Measurements from ENCODE around the gene FNDC1.

The FNDC1 gene

DNA sequence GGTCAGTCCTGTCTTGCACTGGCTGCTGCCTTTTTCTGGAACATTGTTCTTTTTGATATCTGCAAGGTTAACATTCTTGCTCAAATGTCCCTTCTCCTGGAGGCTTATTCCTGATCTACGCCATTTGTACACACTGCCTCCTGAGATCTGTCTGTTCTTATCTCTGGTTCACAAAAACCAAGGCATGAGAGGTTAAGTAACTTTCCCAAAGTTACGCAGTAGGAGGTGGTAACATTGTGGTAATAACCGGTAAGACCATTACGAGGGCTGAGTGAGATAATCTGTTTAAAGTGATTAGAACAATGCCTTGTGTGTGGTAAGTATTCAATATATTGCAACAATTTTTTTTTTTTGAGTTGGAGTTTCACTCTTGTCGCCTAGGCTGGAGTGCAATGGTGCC lies 132.1 kb downstream of the FNDC1 start:
- Histone ChIP-seq H3K9ac (ENCODE audit: low read length) (no peak overlapping the region), H3K36me3 (ENCODE audit: control insufficient read depth in 1 of 2, insufficient read depth in 2 of 2, low read depth in 1 of 2, low read length in 2 of 2) (no peaks in the 10 kb centered on the region), H4K8ac (ENCODE audit: low read length) (no peak overlapping the region), H3K27ac (ENCODE audit: low read length, poor library complexity, severe bottlenecking) (no peak overlapping the region), H2BK15ac (ENCODE audit: low read depth, poor library complexity, severe bottlenecking) (no peak overlapping the region), H3K79me1 (replicated peaks; ENCODE audit: low read length, poor library complexity, severe bottlenecking) (no peaks in the 10 kb centered on the region), H3K27me3 (ENCODE audit: control insufficient read depth in 1 of 2, insufficient read depth in 1 of 2, low read length in 2 of 2) (no peaks in the 10 kb centered on the region), H2BK12ac (ENCODE audit: low read length in 2 of 2) (no peak overlapping the region), H3K14ac (ENCODE audit: low read length in 2 of 2) (no peak overlapping the region), H2AK5ac (ENCODE audit: low read length, severe bottlenecking) (no peak overlapping the region), H3K9me3 (ENCODE audit: control insufficient read depth, low read length) (no peaks in the 10 kb centered on the region), H2AFZ (ENCODE audit: low read depth, low read length) (no peak overlapping the region), H3K23ac (ENCODE audit: low read length in 2 of 2) (no peak overlapping the region), H3K18ac (ENCODE audit: low read depth in 1 of 2, low read length in 2 of 2) (no peak overlapping the region), H3K4me3 (ENCODE audit: insufficient read depth in 1 of 2, low read depth in 1 of 2, low read length in 2 of 2) (no peak overlapping the region), H2BK5ac (ENCODE audit: low read depth, low read length, poor library complexity, severe bottlenecking) (no peak overlapping the region), H4K91ac (ENCODE audit: low read length) (no peak overlapping the region), H3K4me1 (ENCODE audit: control insufficient read depth, insufficient read depth, low read depth, low read length) (no peaks in the 10 kb centered on the region), H3K4ac (ENCODE audit: low read depth in 1 of 2, low read length in 2 of 2) (no peak overlapping the region), H2BK120ac (ENCODE audit: low read depth, low read length) (no peak overlapping the region), H3K4me2 (ENCODE audit: low read length, poor library complexity, severe bottlenecking) (no peak overlapping the region)
- WGBS: 88% methylated on average over 4 of the region's 5 CpGs
- no peak for DNase-seq

DNA sequence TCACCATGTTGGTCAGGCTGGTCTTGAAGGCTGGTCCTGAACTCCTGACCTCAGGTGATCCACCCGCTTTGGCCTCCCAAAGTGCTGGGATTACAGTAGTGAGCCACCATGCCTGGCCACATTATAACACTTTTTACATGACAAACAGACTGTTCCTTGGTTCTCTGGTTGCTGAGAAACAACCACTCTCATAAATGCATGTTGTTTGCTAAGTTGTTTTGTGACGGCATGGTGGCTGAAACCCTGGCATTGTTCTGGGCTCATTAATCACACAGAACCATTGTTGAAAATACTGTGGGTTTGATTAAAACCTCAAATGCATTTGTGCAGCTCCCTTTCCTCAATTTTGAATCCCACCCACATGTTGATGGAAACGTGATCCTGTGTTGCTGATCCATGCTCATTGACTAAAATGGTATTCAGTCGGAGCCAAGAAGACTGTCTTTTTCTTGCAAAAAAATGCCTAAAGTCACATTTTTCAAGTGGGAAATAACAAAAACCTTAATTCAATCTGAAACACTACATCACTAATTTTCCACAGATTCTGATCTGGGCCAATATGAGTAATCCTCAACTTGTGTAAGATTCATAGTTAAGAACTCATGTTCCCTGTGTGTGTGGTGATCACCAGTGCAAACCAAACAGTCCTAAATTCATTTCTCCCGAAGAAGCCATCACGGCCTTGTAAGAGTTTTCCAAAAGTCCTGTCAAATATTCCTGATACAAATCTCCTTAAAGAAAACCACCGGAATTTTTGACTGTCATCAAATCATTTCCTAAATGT lies 132.8 kb downstream of the FNDC1 start:
- no peak overlapping the region for H3K18ac ChIP-seq (ENCODE audit: low read depth in 1 of 2, low read length in 2 of 2)
- H2BK120ac ChIP-seq (ENCODE audit: low read depth, low read length): no peak overlapping the region
- H3K9me3 ChIP-seq (ENCODE audit: control insufficient read depth, low read length): no peaks in the 10 kb centered on the region
- no peak overlapping the region for H3K9ac ChIP-seq (ENCODE audit: low read length)
- H2BK15ac ChIP-seq (ENCODE audit: low read depth, poor library complexity, severe bottlenecking): no peak overlapping the region
- H3K27me3 ChIP-seq (ENCODE audit: control insufficient read depth in 1 of 2, insufficient read depth in 1 of 2, low read length in 2 of 2): no peaks in the 10 kb centered on the region
- H4K8ac ChIP-seq (ENCODE audit: low read length): no peak overlapping the region
- DNase-seq: no peak
- H3K36me3 ChIP-seq (ENCODE audit: control insufficient read depth in 1 of 2, insufficient read depth in 2 of 2, low read depth in 1 of 2, low read length in 2 of 2): no peaks in the 10 kb centered on the region
- no peak overlapping the region for H3K4me3 ChIP-seq (ENCODE audit: insufficient read depth in 1 of 2, low read depth in 1 of 2, low read length in 2 of 2)
- H2AFZ ChIP-seq (ENCODE audit: low read depth, low read length): no peak overlapping the region
- H2BK12ac ChIP-seq (ENCODE audit: low read length in 2 of 2): no peak overlapping the region
- no peak overlapping the region for H2AK5ac ChIP-seq (ENCODE audit: low read length, severe bottlenecking)
- no peak overlapping the region for H3K4me2 ChIP-seq (ENCODE audit: low read length, poor library complexity, severe bottlenecking)
- no peak overlapping the region for H3K14ac ChIP-seq (ENCODE audit: low read length in 2 of 2)
- no peak overlapping the region for H4K91ac ChIP-seq (ENCODE audit: low read length)
- H2BK5ac ChIP-seq (ENCODE audit: low read depth, low read length, poor library complexity, severe bottlenecking): no peak overlapping the region
- no peaks in the 10 kb centered on the region for H3K4me1 ChIP-seq (ENCODE audit: control insufficient read depth, insufficient read depth, low read depth, low read length)
- no peak overlapping the region for H3K23ac ChIP-seq (ENCODE audit: low read length in 2 of 2)
- no peaks in the 10 kb centered on the region for H3K79me1 ChIP-seq (replicated peaks; ENCODE audit: low read length, poor library complexity, severe bottlenecking)
- no peak overlapping the region for H3K4ac ChIP-seq (ENCODE audit: low read depth in 1 of 2, low read length in 2 of 2)
- H3K27ac ChIP-seq (ENCODE audit: low read length, poor library complexity, severe bottlenecking): no peak overlapping the region
- 85% methylated on average over 6 of the region's 7 CpGs for WGBS

DNA sequence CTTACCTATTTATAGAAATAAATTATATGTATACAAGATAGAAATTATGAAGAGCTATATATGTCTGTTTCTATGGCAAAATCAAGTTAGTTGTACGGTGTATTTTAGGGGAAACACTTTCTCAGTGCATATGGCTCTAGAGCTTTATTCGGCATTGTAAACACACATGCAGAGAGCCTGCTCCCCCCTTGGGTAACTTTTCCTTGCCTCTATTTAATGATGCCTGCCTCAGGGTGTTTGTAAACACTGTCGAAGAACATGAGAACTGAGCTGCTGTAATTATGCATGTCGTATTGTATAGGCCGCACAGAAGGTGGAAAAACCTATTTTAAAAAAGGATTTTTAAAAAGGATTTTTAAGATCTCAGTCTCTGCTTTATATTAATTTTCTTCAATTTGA lies 133.4 kb downstream of the FNDC1 start:
- no peak overlapping the region for H2BK5ac ChIP-seq (ENCODE audit: low read depth, low read length, poor library complexity, severe bottlenecking)
- H4K91ac ChIP-seq (ENCODE audit: low read length): no peak overlapping the region
- 66% methylated on average over 4 of the region's 5 CpGs for WGBS
- no peak overlapping the region for H2AK5ac ChIP-seq (ENCODE audit: low read length, severe bottlenecking)
- no peak overlapping the region for H3K18ac ChIP-seq (ENCODE audit: low read depth in 1 of 2, low read length in 2 of 2)
- no peak overlapping the region for H3K9ac ChIP-seq (ENCODE audit: low read length)
- no peak overlapping the region for H3K23ac ChIP-seq (ENCODE audit: low read length in 2 of 2)
- H3K9me3 ChIP-seq (ENCODE audit: control insufficient read depth, low read length): no peaks in the 10 kb centered on the region
- H2AFZ ChIP-seq (ENCODE audit: low read depth, low read length): no peak overlapping the region
- no peak overlapping the region for H2BK120ac ChIP-seq (ENCODE audit: low read depth, low read length)
- H3K36me3 ChIP-seq (ENCODE audit: control insufficient read depth in 1 of 2, insufficient read depth in 2 of 2, low read depth in 1 of 2, low read length in 2 of 2): no peaks in the 10 kb centered on the region
- no peaks in the 10 kb centered on the region for H3K27me3 ChIP-seq (ENCODE audit: control insufficient read depth in 1 of 2, insufficient read depth in 1 of 2, low read length in 2 of 2)
- no peak overlapping the region for H3K27ac ChIP-seq (ENCODE audit: low read length, poor library complexity, severe bottlenecking)
- H2BK15ac ChIP-seq (ENCODE audit: low read depth, poor library complexity, severe bottlenecking): no peak overlapping the region
- H3K4me3 ChIP-seq (ENCODE audit: insufficient read depth in 1 of 2, low read depth in 1 of 2, low read length in 2 of 2): no peak overlapping the region
- no peak overlapping the region for H3K4me2 ChIP-seq (ENCODE audit: low read length, poor library complexity, severe bottlenecking)
- H2BK12ac ChIP-seq (ENCODE audit: low read length in 2 of 2): no peak overlapping the region
- no peaks in the 10 kb centered on the region for H3K79me1 ChIP-seq (replicated peaks; ENCODE audit: low read length, poor library complexity, severe bottlenecking)
- no peak overlapping the region for H4K8ac ChIP-seq (ENCODE audit: low read length)
- no peak overlapping the region for H3K14ac ChIP-seq (ENCODE audit: low read length in 2 of 2)
- H3K4me1 ChIP-seq (ENCODE audit: control insufficient read depth, insufficient read depth, low read depth, low read length): no peaks in the 10 kb centered on the region
- H3K4ac ChIP-seq (ENCODE audit: low read depth in 1 of 2, low read length in 2 of 2): no peak overlapping the region
- no peak for DNase-seq

DNA sequence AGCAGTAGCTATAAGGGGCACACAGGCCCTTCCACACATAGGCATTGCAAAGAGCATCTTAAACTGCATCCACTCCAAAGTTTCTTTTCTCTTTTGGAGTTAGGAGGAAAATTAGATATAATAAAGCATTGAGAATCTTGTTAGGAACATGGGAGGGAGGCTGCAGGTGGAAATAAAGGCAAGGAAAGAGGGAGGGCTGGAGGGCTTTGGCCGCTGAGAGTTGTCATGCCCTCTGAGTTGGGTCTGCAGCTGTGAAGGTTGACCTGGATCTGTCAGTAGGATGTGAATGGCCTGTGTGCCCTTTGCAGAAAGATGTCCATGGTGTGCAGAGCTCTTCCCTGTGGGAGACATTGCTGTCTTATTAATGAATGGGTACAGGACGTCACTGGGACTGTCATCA lies 134.0 kb downstream of the FNDC1 start:
- Histone ChIP-seq H3K14ac (ENCODE audit: low read length in 2 of 2) (no peak overlapping the region), H3K27ac (ENCODE audit: low read length, poor library complexity, severe bottlenecking) (no peak overlapping the region), H3K4me3 (ENCODE audit: insufficient read depth in 1 of 2, low read depth in 1 of 2, low read length in 2 of 2) (no peak overlapping the region), H3K23ac (ENCODE audit: low read length in 2 of 2) (no peak overlapping the region), H3K18ac (ENCODE audit: low read depth in 1 of 2, low read length in 2 of 2) (no peak overlapping the region), H3K36me3 (ENCODE audit: control insufficient read depth in 1 of 2, insufficient read depth in 2 of 2, low read depth in 1 of 2, low read length in 2 of 2) (no peaks in the 10 kb centered on the region), H2BK12ac (ENCODE audit: low read length in 2 of 2) (no peak overlapping the region), H4K8ac (ENCODE audit: low read length) (no peak overlapping the region), H3K27me3 (ENCODE audit: control insufficient read depth in 1 of 2, insufficient read depth in 1 of 2, low read length in 2 of 2) (no peaks in the 10 kb centered on the region), H3K4me2 (ENCODE audit: low read length, poor library complexity, severe bottlenecking) (no peak overlapping the region), H3K79me1 (replicated peaks; ENCODE audit: low read length, poor library complexity, severe bottlenecking) (no peaks in the 10 kb centered on the region), H3K9me3 (ENCODE audit: control insufficient read depth, low read length) (no peaks in the 10 kb centered on the region), H3K9ac (ENCODE audit: low read length) (no peak overlapping the region), H2BK5ac (ENCODE audit: low read depth, low read length, poor library complexity, severe bottlenecking) (no peak overlapping the region), H2AK5ac (ENCODE audit: low read length, severe bottlenecking) (no peak overlapping the region), H3K4me1 (ENCODE audit: control insufficient read depth, insufficient read depth, low read depth, low read length) (no peaks in the 10 kb centered on the region), H4K91ac (ENCODE audit: low read length) (no peak overlapping the region), H2BK15ac (ENCODE audit: low read depth, poor library complexity, severe bottlenecking) (no peak overlapping the region), H2BK120ac (ENCODE audit: low read depth, low read length) (no peak overlapping the region), H2AFZ (ENCODE audit: low read depth, low read length) (no peak overlapping the region), H3K4ac (ENCODE audit: low read depth in 1 of 2, low read length in 2 of 2) (no peak overlapping the region)
- 48% methylated on average over 2 of the region's 2 CpGs for WGBS
- no peak for DNase-seq

Data from mesenchymal stem cell (in vitro differentiated cells and primary cell).